Ectodermal cell (in vitro differentiated cells): ENCODE data around the gene TOP2A.
"Not testable (repeated sequence)": the region's sequence is repeated elsewhere in the genome, so short reads cannot be mapped to it uniquely, and the experiment has no call there.

ENCODE experiments used
- H3K27ac ChIP-seq: 2 replicates; pipeline ENCODE4 v1.7.0; 2013; ENCODE audit warnings: mild to moderate bottlenecking, low read depth, low read length; ENCODE audit not compliant: insufficient read depth, poor library complexity, severe bottlenecking
- H3K27me3 ChIP-seq: 2 replicates; pipeline ENCODE4 v1.7.0; 2013; ENCODE audit warnings: mild to moderate bottlenecking, low read length; ENCODE audit not compliant: insufficient read depth, control insufficient read depth, poor library complexity, severe bottlenecking
- H3K36me3 ChIP-seq: one replicate; pipeline ENCODE4 v1.7.0; 2013; ENCODE audit warnings: low read length; ENCODE audit not compliant: control insufficient read depth, insufficient read depth
- H3K4me1 ChIP-seq: one replicate; pipeline ENCODE4 v1.7.0; 2013; ENCODE audit warnings: low read length; ENCODE audit not compliant: control insufficient read depth, insufficient read depth
- H3K4me3 ChIP-seq: 2 replicates; pipeline ENCODE4 v1.7.0; 2013; ENCODE audit warnings: low read depth, low read length, control low read depth; ENCODE audit not compliant: insufficient read depth
- H3K9me3 ChIP-seq: 2 replicates; pipeline ENCODE4 v1.7.0; 2013; ENCODE audit warnings: mild to moderate bottlenecking, low read length, moderate library complexity; ENCODE audit not compliant: control insufficient read depth
- WGBS, 2 experiments: methylation state at CpG; one replicate each; pipeline ENCODE4 v1.1.7; 2013; ENCODE audit warnings: missing lambda C conversion rate in 2 of 2; 5-methylcytosine and 5-hydroxymethylcytosine counted together

Gene TOP2A

DNA sequence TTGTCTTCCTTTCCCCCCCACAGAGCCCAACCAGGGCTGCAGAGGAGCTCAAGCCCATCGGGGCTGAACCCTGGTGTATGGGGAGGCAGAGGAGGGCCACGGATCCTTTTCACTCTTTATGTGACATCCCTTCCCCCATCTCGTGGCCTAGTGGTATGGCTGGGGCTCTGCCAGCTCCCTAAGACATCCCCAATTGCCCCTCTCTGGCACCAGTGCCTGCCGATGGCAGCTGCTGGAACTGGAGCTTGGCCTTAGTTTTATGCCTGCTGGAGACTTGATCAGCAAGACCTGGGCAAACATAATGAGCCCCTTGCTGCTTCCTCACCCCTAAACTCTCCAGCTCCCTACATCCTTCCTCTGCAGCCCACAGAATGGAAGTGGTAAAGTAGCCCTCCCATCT lies 8.0 kb upstream of the TOP2A start:
- H3K4me3 ChIP-seq, result no peak overlapping the region
- no peaks in the 10 kb centered on the region for H3K36me3 ChIP-seq
- 53 to 55% methylated on average over 4 of the region's 4 CpGs for WGBS, 2 experiments

GRCh38 chr17:40422990-40423633 lies 5.4 kb upstream of the TOP2A start:
- WGBS, 2 experiments, result 5 to 7% methylated on average over 2 to 3 of the region's 3 CpGs
- H3K4me1 ChIP-seq, result peaks cover 12% of the 10 kb centered on the region
- H3K36me3 ChIP-seq, result no peaks in the 10 kb centered on the region
- no peak overlapping the region for H3K4me3 ChIP-seq
- no peaks in the 10 kb centered on the region for H3K27me3 ChIP-seq
- no peaks in the 10 kb centered on the region for H3K9me3 ChIP-seq
- peak overlapping the region; percentile 41 for H3K27ac ChIP-seq

More for the DNA sequence above, 8.0 kb upstream of the TOP2A start:
- H3K27ac ChIP-seq, result no peak overlapping the region
- no peaks in the 10 kb centered on the region for H3K27me3 ChIP-seq
- H3K9me3 ChIP-seq, result no peaks in the 10 kb centered on the region
- H3K4me1 ChIP-seq, result peaks cover 7% of the 10 kb centered on the region

DNA sequence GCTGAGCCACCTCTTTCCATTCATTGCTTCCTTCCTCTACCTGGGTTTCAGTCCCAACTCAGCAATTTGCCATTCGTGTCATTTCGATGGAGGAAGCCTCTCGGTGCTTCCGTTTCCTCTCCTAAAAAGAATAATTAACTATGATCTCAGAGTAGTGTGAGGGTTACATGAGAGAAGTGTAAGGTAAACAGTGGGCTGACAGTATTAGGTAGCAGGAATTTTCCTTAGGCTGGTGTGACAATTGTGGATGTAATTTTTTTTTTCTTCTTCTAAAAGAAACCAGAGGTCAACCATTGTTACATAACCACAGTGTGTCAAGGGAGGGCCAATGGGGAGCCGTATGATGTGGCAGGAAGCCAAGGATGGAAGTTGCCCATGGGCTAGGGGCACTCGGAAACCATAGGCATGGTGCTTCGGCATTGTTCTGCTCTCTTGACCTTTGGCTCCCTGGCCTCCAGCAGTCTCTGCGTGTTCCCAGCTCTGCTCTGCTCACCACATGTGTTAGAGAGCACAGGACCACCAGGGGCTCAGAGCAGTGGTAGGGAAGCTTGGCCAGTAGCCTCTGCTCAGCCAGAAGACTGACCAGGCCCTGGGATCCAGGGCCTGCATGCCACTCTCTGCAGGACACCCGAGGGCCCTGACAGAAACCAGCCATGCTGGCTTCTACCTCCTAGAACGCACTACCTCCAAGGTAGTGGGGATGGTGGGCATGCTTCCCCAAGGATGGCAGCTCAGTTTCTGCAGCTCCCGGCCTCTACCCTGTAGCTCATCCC lies 2.0 kb upstream of the TOP2A start:
- WGBS, 2 experiments, result 77 to 80% methylated on average over 11 of the region's 11 CpGs
- Histone ChIP-seq H3K9me3 (no peaks in the 10 kb centered on the region), H3K27me3 (no peaks in the 10 kb centered on the region), H3K27ac (no peak overlapping the region), H3K4me3 (no peak overlapping the region), H3K4me1 (peaks cover 23% of the 10 kb centered on the region), H3K36me3 (peaks cover 3% of the 10 kb centered on the region)

GRCh38 chr17:40418428-40418706 lies 671 bp upstream of the TOP2A start:
- H3K27me3 ChIP-seq, result no peaks in the 10 kb centered on the region
- H3K36me3 ChIP-seq, result peaks cover 3% of the 10 kb centered on the region
- H3K4me3 ChIP-seq, result peak overlapping the region; percentile 25
- H3K27ac ChIP-seq, result peak overlapping the region; percentile 71
- 84% methylated on average over 16 of the region's 16 CpGs for WGBS, 2 experiments
- H3K9me3 ChIP-seq, result no peaks in the 10 kb centered on the region
- H3K4me1 ChIP-seq, result peaks cover 23% of the 10 kb centered on the region

GRCh38 chr17:40417258-40417608 lies 463 bp downstream of the TOP2A start:
- Histone ChIP-seq H3K4me1 (peaks cover 16% of the 10 kb centered on the region), H3K4me3 (peak overlapping the region; percentile 94), H3K27me3 (no peaks in the 10 kb centered on the region), H3K27ac (no peak overlapping the region), H3K36me3 (peaks cover 13% of the 10 kb centered on the region), H3K9me3 (no peaks in the 10 kb centered on the region)
- 0 to 1% methylated on average over 21 of the region's 21 CpGs for WGBS, 2 experiments

- H3K27ac ChIP-seq, result no peak overlapping the region
- peak overlapping the region; percentile 94 for H3K4me3 ChIP-seq
- WGBS, 2 experiments, result 26 to 37% methylated on average over 3 of the region's 3 CpGs
- H3K27me3 ChIP-seq, result no peaks in the 10 kb centered on the region
- peaks cover 16% of the 10 kb centered on the region for H3K4me1 ChIP-seq
- peaks cover 18% of the 10 kb centered on the region for H3K36me3 ChIP-seq
- no peaks in the 10 kb centered on the region for H3K9me3 ChIP-seq
Measured at GRCh38 chr17:40416671-40417070, 1.0 kb downstream of the TOP2A start.

GRCh38 chr17:40415390-40415789 lies 2.3 kb downstream of the TOP2A start:
- 92 to 100% methylated on average over 3 of the region's 3 CpGs for WGBS, 2 experiments
- no peak overlapping the region for H3K4me3 ChIP-seq
- no peaks in the 10 kb centered on the region for H3K9me3 ChIP-seq
- H3K27me3 ChIP-seq, result no peaks in the 10 kb centered on the region
- H3K36me3 ChIP-seq, result peaks cover 27% of the 10 kb centered on the region
- peaks cover 16% of the 10 kb centered on the region for H3K4me1 ChIP-seq
- H3K27ac ChIP-seq, result no peak overlapping the region

- not testable (repeated sequence) for H3K27me3 ChIP-seq, H3K27ac ChIP-seq, H3K9me3 ChIP-seq, H3K4me3 ChIP-seq
- 85 to 95% methylated on average over 4 of the region's 4 CpGs for WGBS, 2 experiments
- Histone ChIP-seq H3K4me1 (peaks cover 10% of the 10 kb centered on the region), H3K36me3 (peaks cover 36% of the 10 kb centered on the region)
Measured at GRCh38 chr17:40414312-40414711, 3.4 kb downstream of the TOP2A start.

- Histone ChIP-seq H3K27ac (no peak overlapping the region), H3K4me1 (peaks cover 10% of the 10 kb centered on the region), H3K36me3 (peaks cover 47% of the 10 kb centered on the region), H3K4me3 (no peak overlapping the region), H3K27me3 (no peaks in the 10 kb centered on the region), H3K9me3 (no peaks in the 10 kb centered on the region)
Measured at GRCh38 chr17:40412880-40413279, 4.8 kb downstream of the TOP2A start.

DNA sequence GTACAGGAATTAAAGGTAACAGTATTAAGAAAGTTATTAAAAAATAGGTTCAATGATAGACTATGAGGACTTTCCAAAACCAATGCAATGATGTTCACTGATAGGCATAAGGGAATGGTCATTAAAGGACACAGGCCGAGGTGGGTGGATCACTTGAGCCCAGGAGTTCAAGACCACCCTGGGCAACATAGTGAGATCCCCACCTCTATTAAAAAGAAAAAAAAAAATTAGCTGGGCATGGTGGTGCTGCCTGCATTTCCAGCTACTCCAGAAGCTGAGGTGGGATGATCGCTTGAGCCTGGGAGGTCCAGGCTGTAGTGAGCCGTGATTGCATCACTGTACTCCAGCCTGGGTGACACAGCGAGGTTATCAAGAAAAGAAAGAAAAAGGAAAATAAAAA lies 5.9 kb downstream of the TOP2A start:
- Histone ChIP-seq H3K27me3 (no peaks in the 10 kb centered on the region), H3K36me3 (peaks cover 57% of the 10 kb centered on the region), H3K9me3 (no peaks in the 10 kb centered on the region), H3K27ac (no peak overlapping the region), H3K4me1 (peaks cover 10% of the 10 kb centered on the region), H3K4me3 (no peak overlapping the region)
- 94 to 97% methylated on average over 4 of the region's 4 CpGs for WGBS, 2 experiments
